ENCODE results near the gene GALNT12. TPM values are rescaled to one million over a fixed set of nuclear protein-coding genes. Genes with fewer than 3 reads are reported as not detected.

Gene GALNT12
- total RNA-seq, 1 donor from 2014 or later = 1.2 TPM

GRCh38 chr9:98804083-98804482 lies 3.4 kb upstream of the GALNT12 start:
- no peak for DNase-seq (ENCODE audit: low read depth, low spot score)

GRCh38 chr9:98805506-98806272 lies 1.8 kb upstream of the GALNT12 start:
- DNase-seq (ENCODE audit: low read depth, low spot score) = no peak

- no peak for DNase-seq (ENCODE audit: low read depth, low spot score)
These were observed 955 bp upstream of the GALNT12 start for GRCh38 chr9:98806394-98807035.

- DNase-seq (ENCODE audit: low read depth, low spot score) = no peak
These were observed 335 bp downstream of the GALNT12 start for GRCh38 chr9:98807814-98808195.

- DNase-seq (ENCODE audit: low read depth, low spot score) = no peak
These were observed 943 bp downstream of the GALNT12 start for GRCh38 chr9:98808411-98808815.

GRCh38 chr9:98808875-98809274 lies 1.4 kb downstream of the GALNT12 start:
- no peak for DNase-seq (ENCODE audit: low read depth, low spot score)

GRCh38 chr9:98809311-98810101 lies 2.0 kb downstream of the GALNT12 start:
- DNase-seq (ENCODE audit: low read depth, low spot score) = no peak

- DNase-seq (ENCODE audit: low read depth, low spot score) = no peak
These were observed 2.8 kb downstream of the GALNT12 start for GRCh38 chr9:98810102-98810842.

GRCh38 chr9:98811051-98811650 lies 3.7 kb downstream of the GALNT12 start:
- no peak for DNase-seq (ENCODE audit: low read depth, low spot score)

- DNase-seq (ENCODE audit: low read depth, low spot score) = no peak
These were observed 8.0 kb downstream of the GALNT12 start for GRCh38 chr9:98815391-98815951.

- no peak for DNase-seq (ENCODE audit: low read depth, low spot score)
These were observed 11.3 kb downstream of the GALNT12 start for GRCh38 chr9:98818764-98819163.

- DNase-seq (ENCODE audit: low read depth, low spot score) = no peak
These were observed 11.8 kb downstream of the GALNT12 start for GRCh38 chr9:98819231-98819630.

- no peak for DNase-seq (ENCODE audit: low read depth, low spot score)
These were observed 14.4 kb downstream of the GALNT12 start for GRCh38 chr9:98821831-98822230.

GRCh38 chr9:98822661-98823060 lies 15.2 kb downstream of the GALNT12 start:
- DNase-seq (ENCODE audit: low read depth, low spot score) = no peak

GRCh38 chr9:98823666-98824334 lies 16.3 kb downstream of the GALNT12 start:
- no peak for DNase-seq (ENCODE audit: low read depth, low spot score)

- no peak for DNase-seq (ENCODE audit: low read depth, low spot score)
These were observed 17.9 kb downstream of the GALNT12 start for GRCh38 chr9:98825414-98825813.

- no peak for DNase-seq (ENCODE audit: low read depth, low spot score)
These were observed 19.2 kb downstream of the GALNT12 start for GRCh38 chr9:98826716-98827115.

- no peak for DNase-seq (ENCODE audit: low read depth, low spot score)
These were observed 22.3 kb downstream of the GALNT12 start for GRCh38 chr9:98829766-98830165.

GRCh38 chr9:98830554-98830953 lies 23.1 kb downstream of the GALNT12 start:
- DNase-seq (ENCODE audit: low read depth, low spot score) = no peak

- no peak for DNase-seq (ENCODE audit: low read depth, low spot score)
These were observed 24.2 kb downstream of the GALNT12 start for GRCh38 chr9:98831696-98832095.
